H9 (cell line): ENCODE data around the gene KPTN. TPM values are rescaled to one million over a fixed set of nuclear protein-coding genes. Genes with fewer than 3 reads are reported as not detected.

ENCODE experiments used
- DNase-seq: peaks from one replicate; pipeline ENCODE4 v3.0.0-alpha.2; 2017
- H2AFZ ChIP-seq: one replicate; pipeline ENCODE4 v1.6.1; 2013; ENCODE audit warnings: mild to moderate bottlenecking, low read length, control low read depth, moderate library complexity
- H2AK5ac ChIP-seq: 2 replicates; pipeline ENCODE4 v1.6.1; 2013; ENCODE audit warnings: low read length, control low read depth, mixed read lengths; ENCODE audit not compliant: insufficient read length
- H2BK120ac ChIP-seq: one replicate; pipeline ENCODE4 v1.6.1; 2013; ENCODE audit warnings: low read depth, mild to moderate bottlenecking, low read length, control low read depth, inconsistent platforms; ENCODE audit not compliant: poor library complexity, severe bottlenecking
- H2BK12ac ChIP-seq: 2 replicates; pipeline ENCODE4 v1.6.1; 2013; ENCODE audit warnings: low read length, control low read depth, mixed read lengths, low read depth; ENCODE audit not compliant: insufficient read length
- H2BK15ac ChIP-seq: 2 replicates; pipeline ENCODE4 v1.6.1; 2013; ENCODE audit warnings: low read depth, low read length, control low read depth
- H2BK20ac ChIP-seq: one replicate; pipeline ENCODE4 v1.6.1; 2013; ENCODE audit warnings: low read depth, mild to moderate bottlenecking, low read length, control low read depth, inconsistent platforms; ENCODE audit not compliant: poor library complexity, severe bottlenecking
- H2BK5ac ChIP-seq: 2 replicates; pipeline ENCODE4 v1.6.1; 2013; ENCODE audit warnings: low read length, control low read depth, mixed read lengths; ENCODE audit not compliant: insufficient read length
- H3K14ac ChIP-seq: 2 replicates; pipeline ENCODE4 v1.6.1; 2013; ENCODE audit warnings: low read length, control low read depth; ENCODE audit not compliant: insufficient read depth
- H3K18ac ChIP-seq: 2 replicates; pipeline ENCODE4 v1.6.1; 2013; ENCODE audit warnings: low read depth, mild to moderate bottlenecking, mixed read lengths, low read length, control low read depth; ENCODE audit not compliant: insufficient read length
- H3K23ac ChIP-seq: 2 replicates; pipeline ENCODE4 v1.6.1; 2013; ENCODE audit warnings: low read length, control low read depth, mixed read lengths, low read depth; ENCODE audit not compliant: insufficient read length
- H3K23me2 ChIP-seq: 2 replicates; pipeline ENCODE4 v1.6.1; 2013; ENCODE audit warnings: low read depth, mild to moderate bottlenecking, mixed read lengths, low read length, control low read depth; ENCODE audit not compliant: insufficient read length, poor library complexity, severe bottlenecking
- H3K27ac ChIP-seq: 2 replicates; pipeline ENCODE4 v1.5.1; 2013; ENCODE audit warnings: low read length, control low read depth, mixed read lengths, low read depth; ENCODE audit not compliant: insufficient read length
- H3K27me3 ChIP-seq: 2 replicates; pipeline ENCODE4 v1.6.1; 2013; ENCODE audit warnings: low read length, control low read depth, inconsistent platforms; ENCODE audit not compliant: insufficient read depth
- H3K4ac ChIP-seq: 2 replicates; pipeline ENCODE4 v1.6.1; 2013; ENCODE audit warnings: low read depth, mild to moderate bottlenecking, control low read depth, inconsistent platforms, low read length, moderate library complexity
- H3K4me1 ChIP-seq: 2 replicates; pipeline ENCODE4 v1.6.1; 2013; ENCODE audit warnings: low read length, control low read depth, inconsistent platforms; ENCODE audit not compliant: insufficient read depth
- H3K4me2 ChIP-seq: 2 replicates; pipeline ENCODE4 v1.6.1; 2013; ENCODE audit warnings: low read length, control low read depth, mixed read lengths; ENCODE audit not compliant: insufficient read length, insufficient read depth
- H3K56ac ChIP-seq: 2 replicates; pipeline ENCODE4 v1.6.1; 2013; ENCODE audit warnings: low read depth, mild to moderate bottlenecking, mixed read lengths, low read length, control low read depth; ENCODE audit not compliant: insufficient read length
- H3K79me1 ChIP-seq: 2 replicates; pipeline ENCODE4 v1.6.1; 2013; ENCODE audit warnings: low read depth, mild to moderate bottlenecking, moderate library complexity, low read length, control low read depth, inconsistent platforms; ENCODE audit not compliant: insufficient read depth, poor library complexity, severe bottlenecking
- H3K79me2 ChIP-seq: 2 replicates; pipeline ENCODE4 v1.6.1; 2013; ENCODE audit warnings: low read length, control low read depth, inconsistent platforms; ENCODE audit not compliant: insufficient read depth
- H3K9ac ChIP-seq: 2 replicates; pipeline ENCODE4 v1.6.1; 2013; ENCODE audit warnings: low read length, control low read depth, mixed read lengths; ENCODE audit not compliant: insufficient read length; ENCODE audit errors: extremely low read depth
- H3K9me3 ChIP-seq: one replicate; pipeline ENCODE4 v1.6.1; 2013; ENCODE audit warnings: low read depth, low read length, inconsistent platforms; ENCODE audit not compliant: control insufficient read depth
- H3T11ph ChIP-seq: one replicate; pipeline ENCODE4 v1.6.1; 2013; ENCODE audit warnings: mild to moderate bottlenecking, low read length, control low read depth, inconsistent platforms
- H4K20me1 ChIP-seq: one replicate; pipeline ENCODE4 v1.6.1; 2013; ENCODE audit not compliant: control insufficient read depth, insufficient read length, insufficient read depth
- H4K5ac ChIP-seq: 2 replicates; pipeline ENCODE4 v1.6.1; 2013; ENCODE audit warnings: low read depth, mild to moderate bottlenecking, mixed read lengths, low read length, control low read depth; ENCODE audit not compliant: insufficient read length
- H4K8ac ChIP-seq: replicated peaks from 2 replicates; pipeline ENCODE4 v1.6.1; 2013; ENCODE audit warnings: low read length, control low read depth, mixed read lengths, low read depth; ENCODE audit not compliant: insufficient read length
- H4K91ac ChIP-seq: 2 replicates; pipeline ENCODE4 v1.6.1; 2013; ENCODE audit warnings: low read depth, mild to moderate bottlenecking, moderate library complexity, mixed read lengths, low read length, control low read depth; ENCODE audit not compliant: insufficient read length
- H3K27ac Mint-ChIP-seq, 3 experiments: 2 replicates in 2 of 3; 3 replicates in 1 of 3; pipeline ENCODE4 v1.8.0; 2020 to 2021; ENCODE audit warnings: mixed read lengths in 3 of 3, mild to moderate bottlenecking in 1 of 3, moderate library complexity in 1 of 3
- H3K27me3 Mint-ChIP-seq: 2 replicates; pipeline ENCODE4 v1.8.0; 2021; ENCODE audit warnings: low read depth, mild to moderate bottlenecking, moderate library complexity, mixed read lengths
- H3K36me3 Mint-ChIP-seq, 3 experiments: 2 replicates in 2 of 3; 3 replicates in 1 of 3; pipeline ENCODE4 v1.8.0; 2020 to 2021; ENCODE audit warnings: low read depth in 3 of 3, mixed read lengths in 3 of 3; ENCODE audit not compliant: insufficient read depth in 1 of 3
- H3K4me1 Mint-ChIP-seq, 2 experiments: 2 replicates each; pipeline ENCODE4 v1.8.0; 2020; ENCODE audit warnings: mixed read lengths in 2 of 2
- H3K4me3 Mint-ChIP-seq, 2 experiments: 2 replicates in 1 of 2; 3 replicates in 1 of 2; pipeline ENCODE4 v1.8.0; 2020 to 2021; ENCODE audit warnings: mild to moderate bottlenecking in 2 of 2, mixed read lengths in 2 of 2, moderate library complexity in 1 of 2
- H3K9me3 Mint-ChIP-seq, 2 experiments: 2 replicates in 1 of 2; 3 replicates in 1 of 2; pipeline ENCODE4 v1.8.0; 2020; ENCODE audit warnings: mild to moderate bottlenecking in 2 of 2, mixed read lengths in 2 of 2, moderate library complexity in 1 of 2
- whole genome bisulfite sequencing: extraction: QIAGEN DNeasy Blood & Tissue Kit; methylation state at CpG from one replicate; pipeline ENCODE4 v1.1.7; 2013; ENCODE audit warnings: missing lambda C conversion rate, low lambda C conversion rate, mixed read lengths; ENCODE audit not compliant: insufficient read length; ENCODE audit errors: extremely low coverage; 5-methylcytosine and 5-hydroxymethylcytosine counted together
- total RNA-seq: library from RNA; stranded (reverse); gene quantifications from 2 replicates; pipeline ENCODE4 v1.2.1, GENCODE V29; 2021
- TF ChIP-seq, protein P1 (sequence below): fragments of 200-600 bp; sonication (generic); conservative IDR thresholded peaks from 3 replicates; pipeline ENCODE4 v1.8.0; 2021; ENCODE audit warnings: antibody characterized with exemption, mild to moderate bottlenecking

Gene KPTN
- total RNA-seq, 1 experiment from 2014 or later: 35.4 TPM

DNA sequence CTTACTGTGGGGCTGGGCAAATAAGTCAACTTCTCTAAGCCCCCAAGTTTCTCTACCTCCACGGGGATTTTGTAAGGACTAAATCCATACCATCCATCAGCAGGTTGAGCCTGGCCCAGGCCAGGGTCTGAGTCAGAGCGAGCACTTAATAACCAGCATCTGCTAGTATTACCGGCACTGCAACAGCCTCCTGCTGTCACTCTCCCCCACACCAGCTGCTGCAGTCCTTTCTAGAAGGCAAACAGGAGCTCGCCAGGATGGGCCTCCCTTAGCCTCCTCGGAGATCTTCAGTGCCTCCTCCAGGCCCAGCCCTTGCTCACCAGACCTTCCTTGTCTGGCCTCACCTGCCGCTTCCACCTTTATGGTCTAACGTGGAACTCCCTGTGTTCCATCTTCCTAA lies 27.7 kb upstream of the KPTN start:
- Histone ChIP-seq H2BK5ac (no peak overlapping the region), H3K79me2 (peaks cover 10% of the 10 kb centered on the region; the same call in 1 of the 2 replicates), H3T11ph (no peak overlapping the region), H3K9ac (no peak overlapping the region), H3K9me3 (no peaks in the 10 kb centered on the region), H3K27me3 (no peaks in the 10 kb centered on the region), H3K4me1 (no peaks in the 10 kb centered on the region), H3K14ac (no peak overlapping the region), H2BK12ac (no peak overlapping the region), H3K18ac (no peak overlapping the region), H2AFZ (no peak overlapping the region), H3K4ac (no peak overlapping the region), H2BK20ac (no peak overlapping the region), H2BK120ac (no peak overlapping the region), H4K5ac (no peak overlapping the region), H2AK5ac (no peak overlapping the region), H2BK15ac (no peak overlapping the region), H3K56ac (no peak overlapping the region), H3K4me2 (no peak overlapping the region), H3K23me2 (peaks cover 7% of the 10 kb centered on the region), H4K8ac (no peak overlapping the region), H4K20me1 (no peaks in the 10 kb centered on the region), H3K79me1 (peaks cover 14% of the 10 kb centered on the region), H3K27ac (no peak overlapping the region), H3K23ac (no peak overlapping the region), H4K91ac (no peak overlapping the region)
- TF ChIP-seq, protein P1, sequence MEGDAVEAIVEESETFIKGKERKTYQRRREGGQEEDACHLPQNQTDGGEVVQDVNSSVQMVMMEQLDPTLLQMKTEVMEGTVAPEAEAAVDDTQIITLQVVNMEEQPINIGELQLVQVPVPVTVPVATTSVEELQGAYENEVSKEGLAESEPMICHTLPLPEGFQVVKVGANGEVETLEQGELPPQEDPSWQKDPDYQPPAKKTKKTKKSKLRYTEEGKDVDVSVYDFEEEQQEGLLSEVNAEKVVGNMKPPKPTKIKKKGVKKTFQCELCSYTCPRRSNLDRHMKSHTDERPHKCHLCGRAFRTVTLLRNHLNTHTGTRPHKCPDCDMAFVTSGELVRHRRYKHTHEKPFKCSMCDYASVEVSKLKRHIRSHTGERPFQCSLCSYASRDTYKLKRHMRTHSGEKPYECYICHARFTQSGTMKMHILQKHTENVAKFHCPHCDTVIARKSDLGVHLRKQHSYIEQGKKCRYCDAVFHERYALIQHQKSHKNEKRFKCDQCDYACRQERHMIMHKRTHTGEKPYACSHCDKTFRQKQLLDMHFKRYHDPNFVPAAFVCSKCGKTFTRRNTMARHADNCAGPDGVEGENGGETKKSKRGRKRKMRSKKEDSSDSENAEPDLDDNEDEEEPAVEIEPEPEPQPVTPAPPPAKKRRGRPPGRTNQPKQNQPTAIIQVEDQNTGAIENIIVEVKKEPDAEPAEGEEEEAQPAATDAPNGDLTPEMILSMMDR: no peak
- Mint-ChIP-seq H3K4me1 (peaks cover 23 to 38% of the 10 kb centered on the region in 2 experiments), H3K9me3 (no peaks in the 10 kb centered on the region), H3K36me3 (peaks cover 0 to 4% (median 0%) of the 10 kb centered on the region in 3 experiments; a peak in 1 of 7 replicates), H3K27me3 (no peaks in the 10 kb centered on the region), H3K27ac (peak overlapping the region in 2 of 3 experiments; percentile 62 to 90; a peak in 3 of 7 replicates), H3K4me3 (peak overlapping the region in 1 of 2 experiments; percentile 13; a peak in 1 of 5 replicates)
- no peak for DNase-seq
- WGBS: no CpG with 5 or more reads among the region's 7 CpGs
